NCI-H526 treated with DMSO at 0.1 percent for 48 hours (cell line): ENCODE results near the gene ZCCHC13.
A peak's percentile ranks its signal among the peaks of the same experiment; 100 is the strongest.
"Not testable (repeated sequence)": the region's sequence is repeated elsewhere in the genome, so short reads cannot be mapped to it uniquely, and the experiment has no call there.

Source experiments
- DNase-seq: peaks from one replicate; lab custom pipeline; 2025; lab: John Stamatoyannopoulos, UW

ZCCHC13 gene

GRCh38 chrX:74324131-74324530 is 20.2 kb downstream of the ZCCHC13 start:
- DNase-seq: no peak

DNA sequence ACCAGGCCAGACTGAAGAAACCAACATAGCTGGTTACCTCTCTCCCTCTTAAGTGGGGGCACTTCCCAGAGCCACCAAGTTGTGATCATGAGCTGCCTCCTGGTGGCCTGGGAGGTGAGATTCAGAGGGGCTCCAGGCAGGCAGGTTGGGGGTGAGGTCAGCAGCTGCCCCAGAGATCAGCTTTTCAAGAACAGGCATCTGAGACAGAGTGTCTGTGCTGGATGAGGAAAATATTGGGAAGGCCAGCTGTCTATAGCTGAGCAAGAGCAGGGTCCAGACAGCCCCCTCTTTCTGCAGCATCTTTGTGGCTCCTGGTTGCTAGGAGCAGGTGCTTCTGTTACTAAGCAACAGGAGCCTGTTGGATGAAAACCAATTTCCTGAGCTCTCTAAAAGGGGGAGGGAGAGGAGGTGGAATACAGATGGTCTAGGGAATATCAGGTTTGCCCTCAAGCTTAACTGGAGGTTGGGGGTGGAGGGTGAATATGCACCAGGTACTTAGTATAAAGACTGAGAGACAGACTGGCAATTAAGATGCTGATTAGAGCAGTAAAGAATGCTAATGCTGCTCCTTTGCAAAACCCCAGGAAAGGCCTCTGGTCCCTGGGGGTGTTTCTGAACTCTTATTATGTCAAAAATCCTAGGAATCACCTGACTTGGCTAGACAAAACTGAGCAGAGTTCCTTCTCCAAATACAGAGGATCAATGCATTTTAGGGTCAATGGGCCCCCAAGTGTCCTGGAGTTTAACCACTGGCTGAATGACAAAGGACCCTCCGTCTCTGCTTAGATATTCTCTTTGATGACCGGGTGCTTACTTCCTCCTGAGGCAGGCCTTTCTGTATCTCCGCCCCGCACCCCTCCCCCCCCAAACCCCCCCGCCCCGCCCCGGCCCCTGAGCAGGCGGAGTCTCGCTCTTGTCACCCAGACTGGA is 21.4 kb downstream of the ZCCHC13 start:
- no peak for DNase-seq

- no peak for DNase-seq
These were observed 34.9 kb downstream of the ZCCHC13 start for GRCh38 chrX:74338852-74339251.

GRCh38 chrX:74340051-74340450 is 36.1 kb downstream of the ZCCHC13 start:
- no peak for DNase-seq

GRCh38 chrX:74342211-74342610 is 38.2 kb downstream of the ZCCHC13 start:
- DNase-seq: not testable (repeated sequence)

- DNase-seq: peak; percentile 65
These were observed 39.6 kb downstream of the ZCCHC13 start for GRCh38 chrX:74343343-74344279.

- no peak for DNase-seq
These were observed 40.3 kb downstream of the ZCCHC13 start for GRCh38 chrX:74344280-74344622.

DNA sequence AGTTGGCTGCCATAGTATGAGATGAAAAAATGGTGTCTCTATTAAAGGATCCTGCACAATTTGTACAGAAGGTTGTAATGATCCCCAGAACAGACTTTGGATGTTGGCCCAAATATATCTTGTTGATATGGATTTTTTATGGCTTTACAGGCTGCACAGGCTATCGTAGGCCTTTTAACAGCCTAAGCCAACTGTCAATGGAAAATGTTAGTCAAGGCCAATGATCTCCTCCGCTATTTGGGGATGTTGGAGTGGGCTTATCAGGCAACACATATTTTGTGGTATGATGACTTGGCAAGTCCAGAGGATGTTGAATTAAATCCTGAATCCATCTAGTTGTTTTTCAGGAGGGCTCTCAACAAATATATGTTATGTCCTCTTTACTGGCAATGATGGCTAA is 42.1 kb downstream of the ZCCHC13 start:
- DNase-seq: no peak

DNA sequence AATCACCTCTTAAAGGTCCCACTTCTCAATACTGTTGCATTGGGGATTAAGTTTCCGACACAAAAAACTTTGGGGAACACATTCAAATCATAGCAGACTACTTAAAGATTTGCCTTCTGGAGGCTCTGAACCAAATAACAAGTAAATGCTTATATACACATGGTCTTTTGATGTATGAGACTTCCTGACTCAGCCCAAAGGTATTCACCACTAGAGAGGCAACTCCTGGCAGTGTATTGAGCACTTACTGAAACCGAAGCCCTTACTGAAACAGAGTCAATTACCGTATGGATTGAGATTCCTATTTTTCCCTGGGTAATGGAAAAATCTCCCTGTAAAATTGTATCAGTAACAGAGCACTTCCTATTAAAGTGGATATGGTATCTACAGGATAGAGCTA is 45.4 kb downstream of the ZCCHC13 start:
- no peak for DNase-seq

- no peak for DNase-seq
These were observed 47.8 kb downstream of the ZCCHC13 start for GRCh38 chrX:74351760-74352159.

DNA sequence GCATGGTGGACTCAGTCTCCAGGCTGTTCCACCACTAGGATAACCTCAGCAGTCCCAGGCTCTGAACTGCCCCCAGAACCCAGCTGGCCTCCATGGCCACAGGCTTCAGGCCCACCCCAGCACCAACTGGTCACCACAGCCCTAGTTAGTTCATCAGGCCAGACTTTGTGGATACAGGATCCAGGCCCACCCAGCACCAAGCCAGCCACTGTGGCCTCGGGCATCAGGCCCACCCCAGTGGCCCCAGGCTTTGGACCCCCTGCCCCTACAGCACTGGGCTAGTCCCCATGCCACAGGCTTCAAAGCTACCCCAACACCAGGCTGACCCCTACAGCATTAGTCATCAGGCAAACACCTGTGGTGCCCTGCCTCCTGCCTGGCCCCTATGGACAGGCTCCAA is 50.0 kb downstream of the ZCCHC13 start:
- DNase-seq: no peak
